ENCODE measurements around the gene SIPA1L3.

Gene SIPA1L3

DNA sequence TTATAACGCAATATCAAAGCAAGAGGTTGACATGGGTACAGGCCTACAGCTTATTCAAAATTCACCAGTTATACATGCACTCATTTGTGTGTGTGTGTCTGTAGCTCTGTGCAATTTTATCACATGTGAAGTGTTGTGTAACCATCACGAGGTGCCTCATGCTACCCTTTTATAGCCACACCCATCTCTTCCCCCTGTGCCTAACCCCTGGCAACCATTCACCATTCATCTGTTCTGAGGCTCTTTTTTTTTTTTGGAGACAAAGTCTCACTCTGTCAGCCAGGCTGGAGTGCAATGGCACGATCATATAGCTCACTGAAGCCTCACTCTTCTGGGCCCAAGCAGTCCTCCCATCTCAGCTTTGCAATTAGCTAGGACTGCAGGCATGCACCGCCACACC lies 238.6 kb downstream of the SIPA1L3 start:
- H3K27ac ChIP-seq: no peak overlapping the region
- TF ChIP-seq ZFX (IDR thresholded peaks at IDR 0.05): no peak
- TF ChIP-seq CTCF (conservative IDR thresholded peaks at IDR 0.05): no peak

DNA sequence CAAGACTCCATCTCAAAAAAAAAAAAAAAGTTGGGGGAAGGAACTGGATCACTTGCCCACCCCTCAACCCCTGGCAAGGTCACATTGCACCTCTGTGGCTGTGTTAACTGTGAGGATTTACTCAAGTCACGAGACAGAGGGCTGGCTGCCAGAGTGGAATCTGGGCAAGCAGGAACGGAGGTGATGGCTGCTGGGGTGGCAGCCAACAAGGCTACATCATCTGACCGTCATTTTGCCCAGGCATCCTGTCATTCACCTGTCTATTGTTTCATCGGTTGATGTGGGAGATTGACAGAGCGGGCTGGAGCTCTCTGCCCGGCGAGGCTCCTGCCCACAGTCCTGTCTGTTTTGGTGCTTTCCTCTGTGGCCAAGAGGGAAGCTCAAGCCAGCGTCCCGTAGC lies 241.3 kb downstream of the SIPA1L3 start:
- TF ChIP-seq CTCF (conservative IDR thresholded peaks at IDR 0.05): no peak
- no peak for TF ChIP-seq ZFX (IDR thresholded peaks at IDR 0.05)
- no peak overlapping the region for H3K27ac ChIP-seq

DNA sequence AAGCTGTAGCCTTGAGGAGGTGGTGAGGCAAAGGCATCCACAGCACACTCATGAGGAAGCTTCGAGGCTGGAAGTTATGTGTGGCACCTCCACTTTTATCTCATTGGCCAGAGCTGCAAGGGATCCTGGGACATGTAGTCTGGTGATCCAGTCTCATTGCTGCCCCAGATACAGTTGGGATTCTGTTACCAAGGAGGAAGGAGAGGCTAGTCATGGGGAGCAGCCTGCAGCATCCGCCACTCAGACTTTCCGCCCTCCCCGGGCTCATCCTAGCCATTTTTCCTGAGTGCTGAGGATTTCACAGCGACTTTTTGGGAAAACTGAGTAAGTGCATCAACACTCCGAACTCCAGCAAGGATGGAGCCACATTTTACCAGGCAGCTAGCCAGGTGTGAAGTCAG lies 242.7 kb downstream of the SIPA1L3 start:
- H3K27ac ChIP-seq: no peak overlapping the region
- no peak for TF ChIP-seq CTCF (conservative IDR thresholded peaks at IDR 0.05)
- no peak for TF ChIP-seq ZFX (IDR thresholded peaks at IDR 0.05)

DNA sequence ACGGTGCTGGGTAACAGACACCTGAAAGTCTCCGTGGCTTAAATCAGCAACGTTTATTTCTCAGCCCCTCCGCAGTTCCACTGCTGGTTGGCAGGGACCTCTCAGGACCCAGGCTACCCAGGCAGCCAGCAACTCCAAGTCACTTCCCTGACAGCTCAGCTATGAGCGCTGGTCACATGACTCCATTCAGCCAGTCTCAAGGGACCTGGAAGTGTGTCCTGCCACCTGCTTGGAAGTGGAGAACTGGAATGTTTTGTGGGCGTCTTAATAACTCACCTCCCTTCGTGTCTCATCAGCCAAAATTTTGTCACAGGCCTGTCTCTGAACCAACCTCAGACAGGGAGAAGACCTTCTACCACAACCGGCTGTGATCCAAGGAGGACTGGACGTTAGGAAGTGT lies 244.2 kb downstream of the SIPA1L3 start:
- H3K27ac ChIP-seq: no peak overlapping the region
- no peak for TF ChIP-seq ZFX (IDR thresholded peaks at IDR 0.05)
- TF ChIP-seq CTCF (conservative IDR thresholded peaks at IDR 0.05): no peak

DNA sequence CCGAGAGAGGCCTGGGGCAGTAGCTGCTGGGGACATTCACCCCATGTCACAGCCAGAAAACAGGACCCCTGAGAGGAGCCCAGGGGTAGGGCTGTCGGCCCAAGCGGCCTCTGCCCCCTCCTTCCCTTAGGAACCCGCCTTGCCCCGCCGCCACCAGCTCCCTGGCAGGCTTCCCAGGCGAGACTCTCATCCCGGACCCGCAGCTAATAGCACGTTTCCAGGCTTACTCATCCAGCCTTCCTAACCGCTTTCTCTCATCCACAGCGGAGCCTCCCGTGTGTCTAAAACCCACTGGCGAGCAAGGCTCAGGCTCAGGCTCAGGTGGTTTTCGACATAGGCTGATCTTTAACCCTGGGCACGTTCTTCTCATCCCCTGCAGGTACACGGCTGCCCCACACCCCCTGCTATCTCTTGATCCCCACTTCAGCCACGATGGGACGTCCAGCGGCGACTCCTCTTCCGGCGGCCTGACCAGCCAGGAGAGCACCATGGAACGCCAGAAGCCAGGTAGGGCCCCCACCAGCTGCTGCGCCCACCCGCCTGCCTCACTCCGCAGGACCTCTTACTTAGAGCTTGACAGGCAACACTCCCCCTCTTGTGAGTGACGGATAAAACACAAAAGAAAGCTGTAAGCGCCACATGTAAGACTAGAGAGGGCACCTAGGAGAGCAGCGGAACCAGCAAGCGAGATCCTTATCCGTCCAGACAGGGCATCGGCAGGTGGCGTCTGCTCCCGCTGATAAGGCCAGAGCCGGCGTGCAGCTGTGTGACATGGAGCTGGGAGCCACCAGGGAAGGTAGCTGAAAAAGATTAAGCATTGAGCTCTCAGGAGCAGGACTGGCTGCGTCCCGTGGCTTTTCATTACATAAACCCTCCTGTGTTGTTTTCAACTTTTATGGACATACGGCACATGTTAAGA lies 245.7 kb downstream of the SIPA1L3 start:
- H3K27ac ChIP-seq: no peak overlapping the region
- TF ChIP-seq ZFX (IDR thresholded peaks at IDR 0.05) (no peak), CTCF (conservative IDR thresholded peaks at IDR 0.05) (no peak)

GRCh38 chr19:38155453-38155852 lies 248.4 kb downstream of the SIPA1L3 start:
- no peak for TF ChIP-seq ZFX (IDR thresholded peaks at IDR 0.05)
- H3K27ac ChIP-seq: no peak overlapping the region

GRCh38 chr19:38158730-38159129 lies 251.7 kb downstream of the SIPA1L3 start:
- TF ChIP-seq ZFX (IDR thresholded peaks at IDR 0.05) (no peak), CTCF (conservative IDR thresholded peaks at IDR 0.05) (no peak)
- no peak overlapping the region for H3K27ac ChIP-seq

DNA sequence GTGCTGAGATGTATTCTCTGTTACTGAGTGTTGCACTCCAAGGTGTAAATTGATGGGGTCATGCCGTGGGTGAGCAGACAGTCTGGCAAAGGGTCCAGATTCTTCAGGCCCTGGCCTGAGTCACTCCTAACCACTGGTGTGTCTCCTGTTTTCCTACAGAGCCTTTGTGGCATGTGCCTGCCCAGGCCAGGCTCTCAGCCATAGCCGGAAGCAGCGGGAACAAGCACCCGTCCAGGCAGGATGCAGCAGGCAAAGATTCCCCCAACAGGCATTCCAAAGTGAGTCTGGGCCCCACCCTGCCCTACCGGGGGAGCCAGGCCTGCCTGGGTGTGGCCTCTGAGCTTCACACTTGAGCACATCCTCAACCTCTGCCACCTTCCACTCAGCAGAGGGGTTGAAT lies 255.1 kb downstream of the SIPA1L3 start:
- no peak overlapping the region for H3K27ac ChIP-seq
- no peak for TF ChIP-seq ZFX (IDR thresholded peaks at IDR 0.05)
- TF ChIP-seq CTCF (conservative IDR thresholded peaks at IDR 0.05): no peak

Measured in C4-2B (cell line).